ENCODE results near the gene PDIA5.

The PDIA5 gene

GRCh38 chr3:123061856-123062255, 5.0 kb upstream of the PDIA5 start:
- H3K27ac ChIP-seq (ENCODE audit: low read length) = no peak overlapping the region
- H3K9me3 ChIP-seq (ENCODE audit: control insufficient read depth in 1 of 2, low read length in 2 of 2) = no peaks in the 10 kb centered on the region
- no peaks in the 10 kb centered on the region for H3K4me1 ChIP-seq (ENCODE audit: control insufficient read depth in 1 of 2, insufficient read depth in 2 of 2, low read length in 2 of 2)
- no peaks in the 10 kb centered on the region for H3K36me3 ChIP-seq (ENCODE audit: control insufficient read depth in 1 of 2, insufficient read depth in 2 of 2, low read length in 2 of 2)
- H3K4me3 ChIP-seq (ENCODE audit: low read depth in 1 of 2, low read length in 2 of 2) = no peak overlapping the region
- no peaks in the 10 kb centered on the region for H3K27me3 ChIP-seq (ENCODE audit: low read depth, low read length)

- no peaks in the 10 kb centered on the region for H3K36me3 ChIP-seq (ENCODE audit: control insufficient read depth in 1 of 2, insufficient read depth in 2 of 2, low read length in 2 of 2)
- no peak overlapping the region for H3K27ac ChIP-seq (ENCODE audit: low read length)
- no peak overlapping the region for H3K4me3 ChIP-seq (ENCODE audit: low read depth in 1 of 2, low read length in 2 of 2)
- H3K4me1 ChIP-seq (ENCODE audit: control insufficient read depth in 1 of 2, insufficient read depth in 2 of 2, low read length in 2 of 2) = peaks cover 0 to 8% of the 10 kb centered on the region in 2 donors
- H3K27me3 ChIP-seq (ENCODE audit: low read depth, low read length) = no peaks in the 10 kb centered on the region
- H3K9me3 ChIP-seq (ENCODE audit: control insufficient read depth in 1 of 2, low read length in 2 of 2) = no peaks in the 10 kb centered on the region
Measured at GRCh38 chr3:123063034-123063433, 3.8 kb upstream of the PDIA5 start.

GRCh38 chr3:123064506-123064905, 2.3 kb upstream of the PDIA5 start:
- H3K4me1 ChIP-seq (ENCODE audit: control insufficient read depth in 1 of 2, insufficient read depth in 2 of 2, low read length in 2 of 2) = peaks cover 8 to 11% of the 10 kb centered on the region in 2 donors
- no peaks in the 10 kb centered on the region for H3K36me3 ChIP-seq (ENCODE audit: control insufficient read depth in 1 of 2, insufficient read depth in 2 of 2, low read length in 2 of 2)
- no peaks in the 10 kb centered on the region for H3K27me3 ChIP-seq (ENCODE audit: low read depth, low read length)
- H3K27ac ChIP-seq (ENCODE audit: low read length) = no peak overlapping the region
- no peaks in the 10 kb centered on the region for H3K9me3 ChIP-seq (ENCODE audit: control insufficient read depth in 1 of 2, low read length in 2 of 2)
- H3K4me3 ChIP-seq (ENCODE audit: low read depth in 1 of 2, low read length in 2 of 2) = no peak overlapping the region

- Histone ChIP-seq H3K4me3 (ENCODE audit: low read depth in 1 of 2, low read length in 2 of 2) (no peak overlapping the region), H3K36me3 (ENCODE audit: control insufficient read depth in 1 of 2, insufficient read depth in 2 of 2, low read length in 2 of 2) (no peaks in the 10 kb centered on the region), H3K4me1 (ENCODE audit: control insufficient read depth in 1 of 2, insufficient read depth in 2 of 2, low read length in 2 of 2) (peaks cover 8 to 11% of the 10 kb centered on the region in 2 donors), H3K27ac (ENCODE audit: low read length) (no peak overlapping the region), H3K9me3 (ENCODE audit: control insufficient read depth in 1 of 2, low read length in 2 of 2) (no peaks in the 10 kb centered on the region), H3K27me3 (ENCODE audit: low read depth, low read length) (no peaks in the 10 kb centered on the region)
Measured at GRCh38 chr3:123064914-123065313, 1.9 kb upstream of the PDIA5 start.

- H3K9me3 ChIP-seq (ENCODE audit: control insufficient read depth in 1 of 2, low read length in 2 of 2) = no peaks in the 10 kb centered on the region
- no peaks in the 10 kb centered on the region for H3K27me3 ChIP-seq (ENCODE audit: low read depth, low read length)
- no peaks in the 10 kb centered on the region for H3K36me3 ChIP-seq (ENCODE audit: control insufficient read depth in 1 of 2, insufficient read depth in 2 of 2, low read length in 2 of 2)
- peaks cover 8 to 24% of the 10 kb centered on the region in 2 donors for H3K4me1 ChIP-seq (ENCODE audit: control insufficient read depth in 1 of 2, insufficient read depth in 2 of 2, low read length in 2 of 2)
- peak overlapping the region; percentile 45 to 90 for H3K4me3 ChIP-seq (ENCODE audit: low read depth in 1 of 2, low read length in 2 of 2)
- no peak overlapping the region for H3K27ac ChIP-seq (ENCODE audit: low read length)
Measured at GRCh38 chr3:123066599-123066895, 278 bp upstream of the PDIA5 start.

GRCh38 chr3:123067689-123068600, 1.1 kb downstream of the PDIA5 start:
- H3K4me1 ChIP-seq (ENCODE audit: control insufficient read depth in 1 of 2, insufficient read depth in 2 of 2, low read length in 2 of 2) = peaks cover 8 to 27% of the 10 kb centered on the region in 2 donors
- peak overlapping the region; percentile 81 to 90 for H3K4me3 ChIP-seq (ENCODE audit: low read depth in 1 of 2, low read length in 2 of 2)
- H3K27ac ChIP-seq (ENCODE audit: low read length) = no peak overlapping the region
- no peaks in the 10 kb centered on the region for H3K27me3 ChIP-seq (ENCODE audit: low read depth, low read length)
- no peaks in the 10 kb centered on the region for H3K36me3 ChIP-seq (ENCODE audit: control insufficient read depth in 1 of 2, insufficient read depth in 2 of 2, low read length in 2 of 2)
- H3K9me3 ChIP-seq (ENCODE audit: control insufficient read depth in 1 of 2, low read length in 2 of 2) = no peaks in the 10 kb centered on the region

GRCh38 chr3:123068601-123069381, 2.0 kb downstream of the PDIA5 start:
- no peaks in the 10 kb centered on the region for H3K27me3 ChIP-seq (ENCODE audit: low read depth, low read length)
- no peaks in the 10 kb centered on the region for H3K36me3 ChIP-seq (ENCODE audit: control insufficient read depth in 1 of 2, insufficient read depth in 2 of 2, low read length in 2 of 2)
- no peak overlapping the region for H3K27ac ChIP-seq (ENCODE audit: low read length)
- H3K4me3 ChIP-seq (ENCODE audit: low read depth in 1 of 2, low read length in 2 of 2) = peak overlapping the region in 1 of 2 donors; percentile 81
- H3K9me3 ChIP-seq (ENCODE audit: control insufficient read depth in 1 of 2, low read length in 2 of 2) = no peaks in the 10 kb centered on the region
- peaks cover 8 to 27% of the 10 kb centered on the region in 2 donors for H3K4me1 ChIP-seq (ENCODE audit: control insufficient read depth in 1 of 2, insufficient read depth in 2 of 2, low read length in 2 of 2)

GRCh38 chr3:123070510-123070909, 3.7 kb downstream of the PDIA5 start:
- Histone ChIP-seq H3K4me3 (ENCODE audit: low read depth in 1 of 2, low read length in 2 of 2) (no peak overlapping the region), H3K36me3 (ENCODE audit: control insufficient read depth in 1 of 2, insufficient read depth in 2 of 2, low read length in 2 of 2) (no peaks in the 10 kb centered on the region), H3K27ac (ENCODE audit: low read length) (peak overlapping the region; percentile 11), H3K4me1 (ENCODE audit: control insufficient read depth in 1 of 2, insufficient read depth in 2 of 2, low read length in 2 of 2) (peaks cover 8 to 27% of the 10 kb centered on the region in 2 donors), H3K27me3 (ENCODE audit: low read depth, low read length) (no peaks in the 10 kb centered on the region), H3K9me3 (ENCODE audit: control insufficient read depth in 1 of 2, low read length in 2 of 2) (no peaks in the 10 kb centered on the region)

- Histone ChIP-seq H3K36me3 (ENCODE audit: control insufficient read depth in 1 of 2, insufficient read depth in 2 of 2, low read length in 2 of 2) (no peaks in the 10 kb centered on the region), H3K27ac (ENCODE audit: low read length) (no peak overlapping the region)
Measured at GRCh38 chr3:123071146-123071545, 4.3 kb downstream of the PDIA5 start.

GRCh38 chr3:123071581-123071980, 4.8 kb downstream of the PDIA5 start:
- Histone ChIP-seq H3K27me3 (ENCODE audit: low read depth, low read length) (no peaks in the 10 kb centered on the region), H3K27ac (ENCODE audit: low read length) (no peak overlapping the region), H3K9me3 (ENCODE audit: control insufficient read depth in 1 of 2, low read length in 2 of 2) (no peaks in the 10 kb centered on the region), H3K4me1 (ENCODE audit: control insufficient read depth in 1 of 2, insufficient read depth in 2 of 2, low read length in 2 of 2) (peaks cover 8 to 34% of the 10 kb centered on the region in 2 donors), H3K36me3 (ENCODE audit: control insufficient read depth in 1 of 2, insufficient read depth in 2 of 2, low read length in 2 of 2) (no peaks in the 10 kb centered on the region), H3K4me3 (ENCODE audit: low read depth in 1 of 2, low read length in 2 of 2) (no peak overlapping the region)

More at GRCh38 chr3:123071146-123071545, 4.3 kb downstream of the PDIA5 start:
- H3K27me3 ChIP-seq (ENCODE audit: low read depth, low read length) = no peaks in the 10 kb centered on the region
- H3K4me3 ChIP-seq (ENCODE audit: low read depth in 1 of 2, low read length in 2 of 2) = no peak overlapping the region
- no peaks in the 10 kb centered on the region for H3K9me3 ChIP-seq (ENCODE audit: control insufficient read depth in 1 of 2, low read length in 2 of 2)
- H3K4me1 ChIP-seq (ENCODE audit: control insufficient read depth in 1 of 2, insufficient read depth in 2 of 2, low read length in 2 of 2) = peaks cover 8 to 29% of the 10 kb centered on the region in 2 donors

- Histone ChIP-seq H3K9me3 (ENCODE audit: control insufficient read depth in 1 of 2, low read length in 2 of 2) (no peaks in the 10 kb centered on the region), H3K27me3 (ENCODE audit: low read depth, low read length) (no peaks in the 10 kb centered on the region), H3K36me3 (ENCODE audit: control insufficient read depth in 1 of 2, insufficient read depth in 2 of 2, low read length in 2 of 2) (no peaks in the 10 kb centered on the region), H3K4me1 (ENCODE audit: control insufficient read depth in 1 of 2, insufficient read depth in 2 of 2, low read length in 2 of 2) (peaks cover 8 to 39% of the 10 kb centered on the region in 2 donors), H3K4me3 (ENCODE audit: low read depth in 1 of 2, low read length in 2 of 2) (no peak overlapping the region), H3K27ac (ENCODE audit: low read length) (no peak overlapping the region)
Measured at GRCh38 chr3:123072152-123072551, 5.3 kb downstream of the PDIA5 start.

Data from muscle layer of duodenum (tissue), 2 donors.